Measurements from ENCODE around the gene MUS81. TPM values are rescaled to one million over a fixed set of nuclear protein-coding genes. Genes with fewer than 3 reads are reported as not detected.

Gene MUS81
- total and polyA plus RNA-seq, 2 of the 13 experiments (the other 11 are each of a cell fraction or from before 2014, with no cell fraction given), result 25.6 to 30.2 TPM

- TF ChIP-seq HNF1A (IDR thresholded peaks at IDR 0.05; ENCODE audit: low read depth) (no peak), HNF1A (CRISPR knock-in tag; IDR thresholded peaks at IDR 0.05; ENCODE audit: borderline replicate concordance) (no peak), ZNF20 (CRISPR knock-in tag; IDR thresholded peaks at IDR 0.05) (no peak), KMT2A (CRISPR knock-in tag; IDR thresholded peaks at IDR 0.05) (no peak; the same call in 1 of the 2 replicates), SOX6 (IDR thresholded peaks at IDR 0.05) (no peak), SOX6 (CRISPR knock-in tag; IDR thresholded peaks at IDR 0.05) (peak; percentile 38; the same call in 1 of the 2 replicates), GATA4 (IDR thresholded peaks at IDR 0.05; ENCODE audit: borderline replicate concordance, low read depth) (peak; percentile 36; the same call in 1 of the 2 replicates), MED13 (CRISPR knock-in tag; IDR thresholded peaks at IDR 0.05) (no peak), ZNF329 (CRISPR knock-in tag; IDR thresholded peaks at IDR 0.05; ENCODE audit: low read depth) (no peak; the same call in 1 of the 2 replicates), ZNF333 (CRISPR knock-in tag; IDR thresholded peaks at IDR 0.05; ENCODE audit: borderline replicate concordance) (0 out of 2 replicates have a peak, but pooled peaks have one; percentile 9), KDM2A (CRISPR knock-in tag; IDR thresholded peaks at IDR 0.05; ENCODE audit: borderline replicate concordance, low read depth) (peak; percentile 96), CBFB (CRISPR knock-in tag; IDR thresholded peaks at IDR 0.05) (peak; percentile 61; the same call in 1 of the 2 replicates), CCDC6 (CRISPR knock-in tag; IDR thresholded peaks at IDR 0.05) (no peak), ZNF574 (CRISPR knock-in tag; IDR thresholded peaks at IDR 0.05) (peak; percentile 43; the same call in 1 of the 2 replicates), MIXL1 (CRISPR knock-in tag; IDR thresholded peaks at IDR 0.05) (0 out of 2 replicates have a peak, but pooled peaks have one; percentile 36), YEATS4 (CRISPR knock-in tag; IDR thresholded peaks at IDR 0.05; ENCODE audit: borderline replicate concordance) (peak; percentile 70; the same call in 1 of the 2 replicates), ZNF580 (CRISPR knock-in tag; IDR thresholded peaks at IDR 0.05; ENCODE audit: borderline replicate concordance, low read depth) (no peak), ZNF317 (CRISPR knock-in tag; IDR thresholded peaks at IDR 0.05) (no peak), CHCHD3 (CRISPR knock-in tag; IDR thresholded peaks at IDR 0.05) (no peak), ZNF607 (CRISPR knock-in tag; IDR thresholded peaks at IDR 0.05; ENCODE audit: borderline replicate concordance) (peak; percentile 54; the same call in 1 of the 2 replicates), E2F2 (CRISPR knock-in tag; IDR thresholded peaks at IDR 0.05; ENCODE audit: borderline replicate concordance) (no peak)
Measured at GRCh38 chr11:65891219-65892136, 31.2 kb downstream of the MUS81 start (continued).

Measured in HepG2 (cell line).